ENCODE results near the gene CLRN2. TPM values are rescaled to one million over a fixed set of nuclear protein-coding genes. Genes with fewer than 3 reads are reported as not detected.

Gene CLRN2
- total RNA-seq, 1 experiment from 2014 or later: not detected

GRCh38 chr4:17528551-17529165 lies 13.7 kb downstream of the CLRN2 start:
- H2BK5ac ChIP-seq (ENCODE audit: insufficient read length, low read length): no peak overlapping the region
- no peak overlapping the region for H2BK15ac ChIP-seq (ENCODE audit: low read depth, low read length)
- no peaks in the 10 kb centered on the region for H3K36me3 Mint-ChIP-seq (ENCODE audit: insufficient read depth in 1 of 3, low read depth in 3 of 3)
- H3K4me1 ChIP-seq (ENCODE audit: insufficient read depth, low read length): no peaks in the 10 kb centered on the region; the same call in 1 of the 2 replicates
- H3K56ac ChIP-seq (ENCODE audit: insufficient read length, low read depth, low read length): no peak overlapping the region
- no peaks in the 10 kb centered on the region for H4K20me1 ChIP-seq (ENCODE audit: control insufficient read depth, insufficient read depth, insufficient read length)
- no peak overlapping the region for H2AK5ac ChIP-seq (ENCODE audit: insufficient read length, low read length)
- H3K9me3 ChIP-seq (ENCODE audit: control insufficient read depth, low read depth, low read length): no peaks in the 10 kb centered on the region
- H3K23ac ChIP-seq (ENCODE audit: insufficient read length, low read depth, low read length): no peak overlapping the region
- H2BK12ac ChIP-seq (ENCODE audit: insufficient read length, low read depth, low read length): no peak overlapping the region
- H3K18ac ChIP-seq (ENCODE audit: insufficient read length, low read depth, low read length): no peak overlapping the region
- no peak overlapping the region for H4K5ac ChIP-seq (ENCODE audit: insufficient read length, low read depth, low read length)
- no CpG with 5 or more reads among the region's 10 CpGs for WGBS (ENCODE audit: extremely low coverage, insufficient read length, low lambda C conversion rate)
- H3K27ac Mint-ChIP-seq: no peak overlapping the region
- no peaks in the 10 kb centered on the region for H3K23me2 ChIP-seq (ENCODE audit: insufficient read length, low read depth, low read length, poor library complexity, severe bottlenecking)
- no peak overlapping the region for H3K4me2 ChIP-seq (ENCODE audit: insufficient read depth, insufficient read length, low read length)
- H3K9ac ChIP-seq (ENCODE audit: extremely low read depth, insufficient read length, low read length): no peak overlapping the region
- no peak overlapping the region for H4K91ac ChIP-seq (ENCODE audit: insufficient read length, low read depth, low read length)
- no peak overlapping the region for H2BK20ac ChIP-seq (ENCODE audit: low read depth, low read length, poor library complexity, severe bottlenecking)
- H3K27me3 ChIP-seq (ENCODE audit: insufficient read depth, low read length): no peaks in the 10 kb centered on the region
- peaks cover 13% of the 10 kb centered on the region for H3K27me3 Mint-ChIP-seq (ENCODE audit: low read depth)
- H4K8ac ChIP-seq (replicated peaks; ENCODE audit: insufficient read length, low read depth, low read length): no peak overlapping the region
- DNase-seq: no peak
- no peaks in the 10 kb centered on the region for H3K79me1 ChIP-seq (ENCODE audit: insufficient read depth, low read depth, low read length, poor library complexity, severe bottlenecking)
- TF ChIP-seq CTCF (conservative IDR thresholded peaks at IDR 0.05): no peak
- no peak overlapping the region for H3T11ph ChIP-seq (ENCODE audit: low read length)
- no peak overlapping the region for H3K4ac ChIP-seq (ENCODE audit: low read depth, low read length)
- no peaks in the 10 kb centered on the region for H3K9me3 Mint-ChIP-seq
- no peaks in the 10 kb centered on the region for H3K79me2 ChIP-seq (ENCODE audit: insufficient read depth, low read length)
- H2AFZ ChIP-seq (ENCODE audit: low read length): no peak overlapping the region
- H3K4me3 Mint-ChIP-seq: no peak overlapping the region
- no peak overlapping the region for H2BK120ac ChIP-seq (ENCODE audit: low read depth, low read length, poor library complexity, severe bottlenecking)
- H3K4me1 Mint-ChIP-seq: 0 out of 4 replicates have a peak, but pooled peaks cover 0 to 1% of the 10 kb centered on the region in 2 experiments
- H3K14ac ChIP-seq (ENCODE audit: insufficient read depth, low read length): no peak overlapping the region
- no peak overlapping the region for H3K27ac ChIP-seq (ENCODE audit: insufficient read length, low read depth, low read length)

All from H9 (cell line).